Smooth muscle cell (in vitro differentiated cells): ENCODE data around the gene ADPRS. TPM values are rescaled to one million over a fixed set of nuclear protein-coding genes. Genes with fewer than 3 reads are reported as not detected.
A peak's percentile ranks its signal among the peaks of the same experiment; 100 is the strongest.

Experiments used
- DNase-seq: peaks from one replicate; lab custom pipeline; 2025; ENCODE audit not compliant: unreplicated experiment; lab: John Stamatoyannopoulos, UW
- H2AFZ ChIP-seq: fragments of 200-600 bp; sonication (generic); 2 replicates; pipeline ENCODE4 v1.6.0; 2016; ENCODE audit warnings: antibody characterized with exemption, low read depth, mild to moderate bottlenecking
- H3F3A ChIP-seq: fragments of 200-600 bp; sonication (generic); 2 replicates; pipeline ENCODE4 v1.6.0; 2017; ENCODE audit warnings: antibody characterized with exemption, low read depth
- H3K27ac ChIP-seq: fragments of 200-600 bp; sonication (generic); 2 replicates; pipeline ENCODE4 v1.5.1; 2016; ENCODE audit warnings: low read depth, mild to moderate bottlenecking
- H3K27me3 ChIP-seq: fragments of 200-600 bp; sonication (generic); 2 replicates; pipeline ENCODE4 v1.6.1; 2016; ENCODE audit warnings: low read depth, mild to moderate bottlenecking
- H3K36me3 ChIP-seq: fragments of 200-600 bp; sonication (generic); 2 replicates; pipeline ENCODE4 v1.5.1; 2016; ENCODE audit warnings: low read depth
- H3K4me1 ChIP-seq: fragments of 200-600 bp; sonication (generic); 2 replicates; pipeline ENCODE4 v1.5.1; 2016; ENCODE audit warnings: low read depth
- H3K4me2 ChIP-seq: fragments of 200-600 bp; sonication (generic); 2 replicates; pipeline ENCODE4 v1.6.0; 2016; ENCODE audit warnings: mild to moderate bottlenecking
- H3K4me3 ChIP-seq: fragments of 200-600 bp; sonication (generic); 2 replicates; pipeline ENCODE4 v1.5.1; 2016; ENCODE audit warnings: mild to moderate bottlenecking
- H3K79me2 ChIP-seq: fragments of 200-600 bp; sonication (generic); 2 replicates; pipeline ENCODE4 v1.6.0; 2016; ENCODE audit warnings: low read depth, mild to moderate bottlenecking
- H3K9ac ChIP-seq: fragments of 200-600 bp; sonication (generic); 2 replicates; pipeline ENCODE4 v1.6.0; 2016; ENCODE audit warnings: low read depth
- H3K9me3 ChIP-seq: fragments of 200-600 bp; sonication (generic); replicated peaks from 2 replicates; pipeline ENCODE4 v1.5.1; 2016; ENCODE audit warnings: low read depth
- H4K20me1 ChIP-seq: fragments of 200-600 bp; sonication (generic); 2 replicates; pipeline ENCODE4 v1.6.0; 2016; ENCODE audit warnings: low read depth
- CTCF ChIP-seq: fragments of 200-600 bp; sonication (generic); IDR thresholded peaks from 2 replicates; pipeline ENCODE4 v1.5.1; 2017; ENCODE audit warnings: borderline replicate concordance, mild to moderate bottlenecking, antibody characterized with exemption; ENCODE audit not compliant: insufficient read depth, poor library complexity, severe bottlenecking
- WGBS: methylation state at CpG from one replicate; pipeline ENCODE4 v1.1.7; 2016; ENCODE audit warnings: low lambda C conversion rate; 5-methylcytosine and 5-hydroxymethylcytosine counted together
- polyA plus RNA-seq: library from polyadenylated mRNA; unstranded; fragments of >200 nt; fragmentation: Nextera tagmentation; extraction: Ambion mirVana; gene quantifications from 2 replicates; pipeline ENCODE4 v1.2.1, GENCODE V29; 2016
- total RNA-seq: library from RNA; depleted of rRNA; stranded (reverse); fragments of >200 nt; gene quantifications from 2 replicates; pipeline ENCODE4 v1.2.3, GENCODE V29; 2014

ADPRS gene
- total and polyA plus RNA-seq, 2 experiments from 2014 or later, result 31.0 to 38.8 TPM

- H3K4me3 ChIP-seq, result no peak overlapping the region
- H4K20me1 ChIP-seq, result no peaks in the 10 kb centered on the region
- H3K9me3 ChIP-seq, result no peaks in the 10 kb centered on the region
- H3K27me3 ChIP-seq, result no peaks in the 10 kb centered on the region
- no peaks in the 10 kb centered on the region for H3F3A ChIP-seq
- H3K4me2 ChIP-seq, result no peak overlapping the region
- TF ChIP-seq CTCF, result no peak
- H3K4me1 ChIP-seq, result no peaks in the 10 kb centered on the region
- no peak overlapping the region for H2AFZ ChIP-seq
- WGBS, result 100% methylated on average over 5 of the region's 5 CpGs
- H3K79me2 ChIP-seq, result no peaks in the 10 kb centered on the region
- no peak for DNase-seq
- H3K36me3 ChIP-seq, result peaks cover 12% of the 10 kb centered on the region
- no peak overlapping the region for H3K27ac ChIP-seq
- H3K9ac ChIP-seq, result no peak overlapping the region
These were observed 33.0 kb upstream of the ADPRS start for GRCh38 chr1:36055706-36056105.

- Histone ChIP-seq H3K9ac (no peak overlapping the region), H3K4me3 (no peak overlapping the region), H3K4me2 (no peak overlapping the region), H4K20me1 (no peaks in the 10 kb centered on the region), H3K36me3 (peaks cover 7% of the 10 kb centered on the region), H3K79me2 (no peaks in the 10 kb centered on the region), H3K27ac (no peak overlapping the region), H3K9me3 (no peaks in the 10 kb centered on the region), H3K4me1 (no peaks in the 10 kb centered on the region), H3F3A (no peaks in the 10 kb centered on the region), H2AFZ (no peak overlapping the region), H3K27me3 (no peaks in the 10 kb centered on the region)
- WGBS, result 86% methylated on average over 1 of the region's 1 CpG
- DNase-seq, result no peak
- no peak for TF ChIP-seq CTCF
These were observed 26.4 kb upstream of the ADPRS start for GRCh38 chr1:36062315-36062714.

GRCh38 chr1:36067871-36068270 is 20.8 kb upstream of the ADPRS start:
- no peaks in the 10 kb centered on the region for H3K4me1 ChIP-seq
- TF ChIP-seq CTCF, result no peak
- H3K9me3 ChIP-seq, result no peaks in the 10 kb centered on the region
- H3K4me3 ChIP-seq, result no peak overlapping the region
- no peaks in the 10 kb centered on the region for H3F3A ChIP-seq
- H3K27me3 ChIP-seq, result no peaks in the 10 kb centered on the region
- H2AFZ ChIP-seq, result no peak overlapping the region
- H3K79me2 ChIP-seq, result no peaks in the 10 kb centered on the region
- no peaks in the 10 kb centered on the region for H3K36me3 ChIP-seq
- DNase-seq, result no peak
- no peak overlapping the region for H3K9ac ChIP-seq
- H3K4me2 ChIP-seq, result no peak overlapping the region
- H3K27ac ChIP-seq, result no peak overlapping the region
- H4K20me1 ChIP-seq, result no peaks in the 10 kb centered on the region

- Histone ChIP-seq H3K36me3 (no peaks in the 10 kb centered on the region), H4K20me1 (no peaks in the 10 kb centered on the region), H3K79me2 (no peaks in the 10 kb centered on the region), H2AFZ (no peak overlapping the region), H3K27ac (peak overlapping the region; percentile 34), H3K27me3 (no peaks in the 10 kb centered on the region), H3K4me3 (no peak overlapping the region), H3F3A (no peaks in the 10 kb centered on the region), H3K9ac (no peak overlapping the region), H3K4me2 (no peak overlapping the region), H3K4me1 (no peaks in the 10 kb centered on the region), H3K9me3 (no peaks in the 10 kb centered on the region)
- WGBS, result 59% methylated on average over 2 of the region's 2 CpGs
- DNase-seq, result no peak
- TF ChIP-seq CTCF, result no peak
These were observed 19.8 kb upstream of the ADPRS start for GRCh38 chr1:36068866-36069265.
